Endothelial cell of hepatic sinusoid (primary cell): ENCODE measurements around the gene FAM25A.
"Not testable (repeated sequence)": the region's sequence is repeated elsewhere in the genome, so short reads cannot be mapped to it uniquely, and the experiment has no call there.

Experiments used
- in situ Hi-C: cut with HindIII; loops from 2 replicates; pipeline ENCODE4 v1.10.0; 2017; ENCODE audit warnings: low sequenced_read_pairs

FAM25A gene

DNA sequence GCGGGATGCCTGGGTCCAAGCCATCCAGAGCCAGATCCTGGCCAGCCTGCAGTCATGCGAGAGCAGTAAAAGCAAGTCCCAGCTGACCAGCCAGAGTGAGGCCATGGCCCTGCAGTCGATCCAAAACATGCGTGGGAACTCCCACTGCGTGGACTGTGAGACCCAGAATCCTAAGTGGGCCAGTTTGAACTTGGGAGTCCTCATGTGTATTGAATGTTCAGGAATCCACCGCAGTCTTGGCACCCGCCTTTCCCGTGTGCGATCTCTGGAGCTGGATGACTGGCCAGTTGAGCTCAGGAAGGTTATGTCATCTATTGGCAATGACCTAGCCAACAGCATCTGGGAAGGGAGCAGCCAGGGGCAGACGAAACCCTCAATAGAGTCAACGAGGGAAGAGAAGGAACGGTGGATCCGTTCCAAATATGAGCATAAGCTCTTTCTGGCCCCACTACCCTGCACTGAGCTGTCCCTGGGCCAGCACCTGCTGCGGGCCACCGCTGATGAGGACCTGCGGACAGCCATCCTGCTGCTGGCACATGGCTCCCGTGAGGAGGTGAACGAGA is 10.9 kb upstream of the FAM25A start:
- in situ Hi-C loops: not testable (repeated sequence)

DNA sequence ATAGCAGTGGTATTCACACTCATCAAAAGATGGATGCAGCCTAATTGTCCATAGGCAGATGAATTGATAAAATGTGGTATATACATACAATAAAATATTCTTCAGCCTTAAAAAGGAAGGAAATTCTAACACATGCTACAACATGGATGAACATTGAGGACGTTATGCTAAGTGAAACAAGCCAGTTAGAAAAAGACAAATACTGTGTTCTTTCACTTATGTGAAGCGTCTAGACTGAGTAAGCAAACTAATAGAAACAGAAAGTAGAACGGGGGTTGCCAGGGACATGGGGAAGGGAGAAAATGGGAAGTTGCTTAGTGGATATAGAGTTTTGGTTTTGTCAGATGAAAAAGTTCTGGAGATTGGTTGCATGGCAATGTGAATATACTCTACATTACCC is 6.6 kb upstream of the FAM25A start:
- in situ Hi-C loops: not testable (repeated sequence)

DNA sequence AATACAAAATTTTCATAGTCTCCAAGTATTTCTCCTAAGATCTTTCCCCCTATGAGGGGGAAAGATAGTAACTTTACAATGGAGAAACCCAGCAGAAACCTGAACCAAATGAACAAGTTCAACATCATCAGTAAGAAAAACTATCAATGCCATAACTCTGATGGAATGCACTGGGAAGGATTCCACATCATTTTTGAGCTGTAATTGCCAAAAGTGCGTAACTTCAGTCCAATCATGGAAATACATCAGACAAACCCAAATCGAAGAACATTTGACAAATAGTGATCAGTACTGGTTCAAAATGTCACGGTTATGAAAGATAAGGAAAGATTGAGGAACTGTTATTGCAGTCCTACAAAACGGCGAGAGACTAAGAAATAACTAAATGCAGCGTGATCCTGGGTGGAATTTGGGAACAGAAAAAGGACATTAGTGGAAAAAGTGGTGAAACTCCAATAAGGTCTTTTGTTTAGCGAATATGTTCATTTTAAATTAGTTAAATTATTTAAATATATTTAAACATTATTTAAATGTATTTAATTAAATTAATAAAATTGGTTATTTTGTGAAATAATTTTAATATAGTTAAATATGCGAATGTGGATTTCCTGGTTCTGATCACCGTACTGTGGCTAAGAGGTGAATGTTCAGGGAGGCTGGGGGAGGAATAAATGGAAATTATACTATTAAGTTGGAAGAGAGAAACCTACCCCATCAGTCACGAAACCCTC is 4.9 kb upstream of the FAM25A start:
- in situ Hi-C loops: not testable (repeated sequence)

DNA sequence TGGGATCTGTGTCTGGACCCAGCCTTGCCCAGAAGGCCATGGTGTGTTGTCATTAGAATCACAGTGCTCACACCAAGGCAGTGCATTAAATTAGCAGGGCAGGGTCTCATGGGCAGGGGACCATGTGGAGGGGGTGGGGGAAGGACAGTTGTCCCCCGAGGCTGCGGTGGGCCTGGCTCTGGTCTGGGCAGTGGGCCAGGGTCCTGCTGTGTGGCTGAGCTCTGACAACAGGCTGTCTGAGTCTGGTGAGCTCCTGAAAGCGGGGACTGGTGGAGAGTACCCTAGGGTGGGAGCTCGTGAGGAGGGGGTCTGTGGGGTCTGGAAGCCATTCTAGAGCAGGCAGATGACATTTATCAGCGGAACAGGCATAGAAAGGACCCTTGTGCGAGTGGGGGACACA is 2.0 kb upstream of the FAM25A start:
- in situ Hi-C loops: not testable (repeated sequence)

GRCh38 chr10:87019066-87019465 is 1.0 kb upstream of the FAM25A start:
- in situ Hi-C loops: not testable (repeated sequence)

DNA sequence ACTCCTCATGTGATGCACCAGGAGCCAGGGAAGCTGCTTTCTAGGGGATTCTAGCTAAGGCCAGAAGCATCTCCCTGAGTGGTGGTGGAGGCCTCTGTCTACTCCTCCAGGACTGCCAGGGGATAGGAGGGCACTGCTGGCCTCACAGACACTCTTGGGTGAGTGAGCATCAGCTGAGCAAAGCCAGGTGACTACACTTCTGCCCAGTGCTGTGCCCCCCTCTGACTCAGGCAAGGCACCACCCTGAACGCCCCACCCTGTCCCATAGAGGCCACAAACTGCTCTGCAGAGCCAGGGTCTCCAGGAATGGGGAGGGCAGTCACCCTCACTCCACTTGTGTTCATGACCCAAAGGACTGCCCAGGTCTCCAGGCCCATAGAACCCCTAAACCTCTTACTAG is 590 bp upstream of the FAM25A start:
- in situ Hi-C loops: not testable (repeated sequence)

DNA sequence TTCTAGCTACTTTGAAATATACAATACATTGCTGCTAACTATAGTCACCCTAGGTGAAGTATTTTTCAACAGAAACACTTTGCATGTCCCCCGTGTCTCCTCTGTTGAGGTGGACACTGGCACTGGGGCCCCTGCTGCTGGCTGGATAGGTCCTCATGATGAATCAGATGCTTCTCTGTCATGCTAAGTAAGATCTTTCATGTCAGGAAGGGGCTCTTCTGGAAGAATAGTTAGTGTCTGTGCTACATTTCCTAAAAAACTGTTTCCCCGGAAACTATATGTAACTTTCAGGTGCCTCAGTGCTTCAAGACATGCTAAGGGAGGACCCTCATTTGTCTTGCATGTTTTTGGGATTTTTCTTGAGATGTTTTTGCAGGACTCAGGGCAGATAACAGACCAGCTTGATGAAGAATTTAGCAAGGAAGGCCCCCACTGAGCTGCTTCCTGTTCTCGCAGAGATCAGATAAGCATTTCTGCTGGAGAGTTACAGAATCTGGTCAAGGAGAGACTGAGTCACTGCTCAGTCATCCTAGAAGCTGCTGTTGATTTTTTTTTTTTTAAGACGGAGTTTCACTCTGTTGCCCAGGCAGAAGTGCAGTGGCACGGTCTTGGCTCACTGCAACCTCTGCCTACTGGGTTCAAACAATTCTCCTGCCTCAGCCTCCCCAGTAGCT is 5.3 kb downstream of the FAM25A start:
- in situ Hi-C loops: not testable (repeated sequence)

- in situ Hi-C loops: not testable (repeated sequence)
Measured at GRCh38 chr10:87026747-87027508, 6.8 kb downstream of the FAM25A start.

DNA sequence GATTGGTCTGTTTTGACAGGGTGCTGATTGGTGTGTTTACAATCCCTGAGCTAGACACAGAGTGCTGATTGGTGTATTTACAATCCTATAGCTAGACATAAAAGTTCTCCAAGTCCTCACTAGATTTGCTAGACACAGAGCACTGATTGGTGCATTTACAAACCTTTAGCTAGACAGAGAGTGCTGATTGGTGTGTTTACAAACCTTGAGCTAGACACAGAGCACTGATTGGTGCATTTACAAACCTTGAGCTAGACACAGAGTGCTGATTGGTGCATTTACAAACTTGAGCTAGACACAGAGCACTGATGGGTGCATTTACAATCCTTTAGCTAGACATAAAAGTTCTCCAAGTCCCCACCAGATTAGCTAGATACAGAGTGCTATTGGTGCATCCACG is 10.3 kb downstream of the FAM25A start:
- in situ Hi-C loops: not testable (repeated sequence)

- in situ Hi-C loops: no loop called here
Measured at GRCh38 chr10:87030912-87031635, 11.0 kb downstream of the FAM25A start.

DNA sequence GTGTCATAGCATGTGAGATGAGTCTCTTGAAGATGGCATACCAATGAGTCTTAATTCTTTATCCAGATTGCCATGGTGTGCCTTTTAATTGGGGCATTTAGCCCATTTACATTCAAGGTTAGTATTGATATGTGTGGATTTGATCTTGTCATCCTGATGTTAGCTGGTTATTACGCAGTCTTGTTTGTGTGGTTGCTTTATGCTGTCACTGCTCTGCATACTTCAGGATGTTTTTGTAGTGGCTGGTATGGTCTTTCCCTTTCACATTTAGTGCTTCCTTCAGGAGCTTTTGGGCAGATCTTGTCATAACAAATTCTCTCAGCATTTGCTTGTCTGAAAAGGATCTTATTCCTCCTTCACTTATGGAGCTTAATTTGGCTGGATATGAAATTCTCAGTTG is 16.5 kb downstream of the FAM25A start:
- in situ Hi-C loops: no loop called here

DNA sequence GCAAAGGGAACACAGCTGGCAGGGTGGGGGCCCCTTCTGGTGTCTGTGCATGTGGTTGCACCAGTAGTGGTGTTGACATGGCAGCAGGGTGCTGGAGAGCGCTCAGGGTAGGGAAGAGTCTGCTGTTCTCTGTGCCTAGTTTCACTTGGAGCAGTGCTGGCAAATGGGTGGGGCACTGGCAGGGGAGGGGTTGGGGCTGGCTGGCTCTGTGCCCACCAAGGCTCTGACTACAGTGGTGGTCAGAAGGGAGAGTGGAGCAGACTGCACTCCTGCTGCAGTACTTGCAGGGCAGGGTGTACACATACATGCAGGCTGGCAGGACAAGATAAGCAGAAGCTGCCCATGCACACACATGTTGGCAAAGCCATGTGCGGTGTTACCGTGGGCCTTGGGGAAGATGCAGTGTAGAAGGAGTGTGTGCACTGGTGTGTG is 18.2 kb downstream of the FAM25A start:
- in situ Hi-C loops: no loop called here

GRCh38 chr10:87038786-87039185 is 18.7 kb downstream of the FAM25A start:
- in situ Hi-C loops: no loop called here

GRCh38 chr10:87043579-87043978 is 23.5 kb downstream of the FAM25A start:
- in situ Hi-C loops: not testable (repeated sequence)

DNA sequence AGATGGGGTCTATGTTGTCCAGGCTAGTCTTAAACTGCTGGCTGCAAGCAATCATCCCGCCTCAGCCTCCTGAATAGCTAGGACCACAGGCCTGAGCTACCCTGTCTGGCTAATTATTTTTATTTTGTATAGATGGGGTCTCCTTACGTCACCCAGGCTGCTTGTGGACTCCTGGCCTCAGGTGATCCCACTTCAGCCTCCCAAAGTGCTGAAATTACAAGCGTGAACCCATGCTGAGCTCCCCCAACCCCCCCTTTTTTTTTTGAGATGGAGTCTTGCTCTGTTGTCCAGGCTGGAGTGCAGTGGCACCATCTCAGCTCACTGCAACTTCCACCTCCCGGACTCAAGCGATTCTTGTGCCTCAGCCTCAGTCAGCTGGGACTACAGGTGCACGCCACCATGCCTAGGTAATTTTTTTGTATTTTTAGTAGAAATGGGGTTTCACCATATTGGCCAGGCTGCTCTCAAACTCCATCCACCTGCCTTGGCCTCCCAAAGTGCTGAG is 25.4 kb downstream of the FAM25A start:
- in situ Hi-C loops: no loop called here

DNA sequence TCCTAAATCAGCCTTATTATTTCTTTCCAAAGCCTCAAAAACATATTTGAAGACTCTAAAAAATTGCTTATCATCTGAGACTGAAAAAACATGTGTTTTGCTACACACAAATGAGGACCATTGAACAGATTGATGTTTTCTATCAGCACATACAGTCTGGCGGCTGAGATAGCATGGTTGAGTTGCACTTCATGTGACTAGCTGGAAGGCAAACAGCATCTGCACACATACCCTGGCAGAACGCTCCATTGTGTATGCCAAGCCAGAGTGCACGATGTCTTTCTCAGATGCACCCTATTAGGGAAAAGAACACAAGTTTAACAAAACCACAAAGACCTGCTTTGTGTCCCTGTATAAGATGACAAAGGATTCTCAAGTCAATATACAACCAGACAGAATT is 33.0 kb downstream of the FAM25A start:
- in situ Hi-C loops: no loop called here

DNA sequence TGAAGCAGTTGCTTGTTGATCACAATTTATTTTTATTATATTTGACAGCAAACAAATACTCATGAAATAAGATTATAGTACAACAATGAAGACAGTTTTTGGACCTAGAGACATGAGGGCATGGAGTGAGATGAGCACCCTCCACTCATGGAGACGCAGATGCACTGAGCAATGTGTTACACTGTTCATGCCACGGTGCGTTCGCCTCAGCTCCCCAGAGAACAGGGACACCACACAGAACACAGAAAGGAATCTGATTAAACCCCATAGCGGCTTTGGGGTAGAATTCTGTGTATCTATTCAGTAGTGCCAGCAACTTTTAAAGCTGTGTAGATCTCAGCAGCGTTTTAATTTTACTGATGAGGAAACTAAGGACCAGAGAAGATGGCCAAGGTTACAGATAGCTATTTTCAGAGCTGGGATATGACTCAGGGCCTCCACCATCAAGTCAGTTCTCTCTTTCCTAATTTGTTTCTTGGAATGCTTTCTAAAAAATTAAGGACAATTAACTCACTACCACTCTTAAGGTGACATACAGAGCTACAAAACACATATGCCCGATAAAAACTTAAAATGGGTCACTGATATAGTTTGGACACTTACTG is 33.6 kb downstream of the FAM25A start:
- in situ Hi-C loops: no loop called here

DNA sequence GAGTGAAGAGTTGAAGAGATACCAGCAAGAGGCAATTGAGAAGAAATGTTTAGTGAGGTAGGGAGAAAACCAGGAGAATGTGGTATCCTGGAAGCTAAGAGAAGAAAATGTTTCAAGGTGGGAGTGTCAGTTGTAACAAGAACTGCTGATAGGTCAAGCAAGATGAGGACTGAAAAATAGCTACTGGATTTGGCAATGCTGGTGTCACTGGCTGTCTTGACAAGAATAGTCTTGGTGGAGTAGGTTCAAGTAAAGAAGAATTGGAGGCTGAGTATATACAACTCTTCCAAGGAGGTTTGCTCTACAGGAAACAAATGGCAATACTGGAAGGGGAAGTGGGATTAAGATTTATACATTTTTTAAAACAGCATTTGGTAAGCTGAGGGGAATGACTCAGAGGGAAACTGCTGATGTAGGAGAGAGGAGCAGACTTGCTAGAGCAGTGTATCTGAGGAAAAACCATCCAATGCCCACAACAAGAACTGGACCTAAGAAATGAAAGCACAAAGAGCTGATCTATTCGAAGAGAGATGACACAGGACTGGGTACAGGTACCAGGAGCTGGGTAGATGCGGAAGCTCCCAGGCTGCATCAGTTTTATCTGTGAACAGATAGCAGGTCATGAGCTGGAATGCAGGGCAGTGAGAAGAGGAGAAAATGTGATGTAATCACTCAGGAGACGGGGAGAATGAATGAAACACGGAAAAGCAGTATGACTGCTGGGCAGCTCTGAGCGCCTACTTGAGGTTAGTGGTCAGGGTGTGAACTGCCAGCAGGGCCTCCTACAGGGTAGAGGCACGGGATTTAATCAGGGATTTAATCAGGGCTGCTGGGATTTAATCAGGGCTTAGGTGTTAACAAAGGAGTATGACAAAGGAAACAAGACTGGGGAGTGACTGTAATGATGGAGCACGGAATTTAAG is 34.5 kb downstream of the FAM25A start:
- in situ Hi-C loops: no loop called here

GRCh38 chr10:87058171-87058570 is 38.1 kb downstream of the FAM25A start:
- in situ Hi-C loops: no loop called here
